ENCODE results near the gene IQCH. TPM values are rescaled to one million over a fixed set of nuclear protein-coding genes. Genes with fewer than 3 reads are reported as not detected.

IQCH gene
- total and polyA plus RNA-seq, 8 donors: 0.49 to 1.6 (median 1.2) TPM

- intact Hi-C loops (cut with DNase I): loop anchor here in 1 of 3 donors (10.0 kb wide), 1 partner anchor 366 kb away; no protein-coding TSS in a partner anchor
- no peak for FAIRE-seq
- peak in 1 of 4 donors; percentile 41 for ATAC-seq
- H3K27me3 ChIP-seq: no peaks in the 10 kb centered on the region
- no peaks in the 10 kb centered on the region for H3K36me3 ChIP-seq
- H3K4me3 ChIP-seq: no peak overlapping the region
- H3K4me1 ChIP-seq: no peaks in the 10 kb centered on the region
- 65 to 70% methylated on average over 3 of the region's 3 CpGs for WGBS, 2 donors
- TF ChIP-seq CTCF (IDR thresholded peaks at IDR 0.05): no peak
- no peak for DNase-seq
- no peaks in the 10 kb centered on the region for H3K9me3 ChIP-seq
- no peak overlapping the region for H3K27ac ChIP-seq
These were observed 213.8 kb downstream of the IQCH start for GRCh38 chr15:67468416-67468815.

GRCh38 chr15:67469680-67470079, 215.1 kb downstream of the IQCH start:
- Histone ChIP-seq H3K4me1 (no peaks in the 10 kb centered on the region), H3K27me3 (no peaks in the 10 kb centered on the region), H3K36me3 (no peaks in the 10 kb centered on the region), H3K27ac (no peak overlapping the region), H3K9me3 (no peaks in the 10 kb centered on the region), H3K4me3 (no peak overlapping the region)
- intact Hi-C loops (cut with DNase I): loop anchor here in 1 of 3 donors (10.0 kb wide), 1 partner anchor 365 kb away; no protein-coding TSS in a partner anchor
- FAIRE-seq (no peak), DNase-seq (no peak), ATAC-seq (no peak)
- WGBS, 2 donors: 62 to 77% methylated on average over 3 of the region's 3 CpGs
- no peak for TF ChIP-seq CTCF (IDR thresholded peaks at IDR 0.05)

GRCh38 chr15:67472957-67473356, 218.4 kb downstream of the IQCH start:
- Histone ChIP-seq H3K9me3 (no peaks in the 10 kb centered on the region), H3K27ac (no peak overlapping the region), H3K4me1 (no peaks in the 10 kb centered on the region), H3K4me3 (no peak overlapping the region), H3K27me3 (no peaks in the 10 kb centered on the region), H3K36me3 (no peaks in the 10 kb centered on the region)
- no peak for ATAC-seq
- DNase-seq: no peak
- WGBS, 2 donors: 93 to 96% methylated on average over 1 of the region's 1 CpG
- intact Hi-C loops (cut with DNase I): no loop called here
- TF ChIP-seq CTCF (IDR thresholded peaks at IDR 0.05): no peak
- FAIRE-seq: no peak

GRCh38 chr15:67474405-67475110, 220.0 kb downstream of the IQCH start:
- no peak for ATAC-seq
- no peak for FAIRE-seq

More at GRCh38 chr15:67474405-67475110, 220.0 kb downstream of the IQCH start:
- no peaks in the 10 kb centered on the region for H3K4me1 ChIP-seq
- no peak overlapping the region for H3K4me3 ChIP-seq
- TF ChIP-seq CTCF (IDR thresholded peaks at IDR 0.05): no peak
- H3K9me3 ChIP-seq: no peaks in the 10 kb centered on the region
- H3K27ac ChIP-seq: no peak overlapping the region
- 80 to 81% methylated on average over 5 of the region's 5 CpGs for WGBS, 2 donors
- DNase-seq: no peak
- H3K27me3 ChIP-seq: no peaks in the 10 kb centered on the region
- H3K36me3 ChIP-seq: no peaks in the 10 kb centered on the region
- intact Hi-C loops (cut with DNase I): no loop called here

Measured in pancreas (tissue), 10 donors.